ENCODE measurements around the gene LRRC53.

The LRRC53 gene

DNA sequence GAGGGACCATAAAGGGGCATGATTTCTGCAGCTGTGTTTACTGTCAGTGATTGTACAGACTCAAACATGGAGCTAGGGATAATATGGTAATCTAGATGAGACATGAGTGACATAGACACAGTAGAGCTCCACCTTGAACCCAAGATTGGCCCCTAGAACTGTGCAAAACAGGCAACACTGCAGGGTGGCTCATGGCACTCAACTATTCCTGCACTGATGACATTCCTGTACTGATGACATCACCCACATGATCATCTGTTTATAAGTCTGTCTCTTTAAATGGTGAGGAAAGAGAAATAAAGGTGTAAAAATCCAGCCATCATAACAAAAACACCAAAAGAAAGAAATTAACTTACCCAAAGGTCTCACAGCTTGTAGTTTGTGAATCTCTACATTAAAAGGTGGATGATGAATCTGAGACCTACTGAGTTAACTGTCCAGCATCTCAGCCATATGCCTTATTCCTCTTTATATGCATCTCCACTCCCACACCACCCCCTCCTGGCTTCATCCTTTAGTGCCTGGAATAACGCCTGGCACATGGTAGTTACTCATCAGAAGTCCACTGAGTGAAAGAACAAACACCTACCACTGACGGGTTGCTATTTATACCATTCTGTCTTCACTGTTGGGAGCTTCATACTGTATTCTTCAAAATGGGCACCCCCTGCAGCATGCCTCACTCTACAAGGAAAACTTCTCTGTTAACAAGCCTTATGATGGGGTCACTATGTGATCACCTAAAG, at the start of gene LRRC53:
TSS of gene LRRC53 (minus strand) at position 442 of the 746 bp plus-strand sequence. CDS start 29,262 bp downstream, outside the sequence.
- DNase-seq = no peak

GRCh38 chr1:74549932-74550331, 37.5 kb upstream of the LRRC53 start:
- no peak for DNase-seq

DNA sequence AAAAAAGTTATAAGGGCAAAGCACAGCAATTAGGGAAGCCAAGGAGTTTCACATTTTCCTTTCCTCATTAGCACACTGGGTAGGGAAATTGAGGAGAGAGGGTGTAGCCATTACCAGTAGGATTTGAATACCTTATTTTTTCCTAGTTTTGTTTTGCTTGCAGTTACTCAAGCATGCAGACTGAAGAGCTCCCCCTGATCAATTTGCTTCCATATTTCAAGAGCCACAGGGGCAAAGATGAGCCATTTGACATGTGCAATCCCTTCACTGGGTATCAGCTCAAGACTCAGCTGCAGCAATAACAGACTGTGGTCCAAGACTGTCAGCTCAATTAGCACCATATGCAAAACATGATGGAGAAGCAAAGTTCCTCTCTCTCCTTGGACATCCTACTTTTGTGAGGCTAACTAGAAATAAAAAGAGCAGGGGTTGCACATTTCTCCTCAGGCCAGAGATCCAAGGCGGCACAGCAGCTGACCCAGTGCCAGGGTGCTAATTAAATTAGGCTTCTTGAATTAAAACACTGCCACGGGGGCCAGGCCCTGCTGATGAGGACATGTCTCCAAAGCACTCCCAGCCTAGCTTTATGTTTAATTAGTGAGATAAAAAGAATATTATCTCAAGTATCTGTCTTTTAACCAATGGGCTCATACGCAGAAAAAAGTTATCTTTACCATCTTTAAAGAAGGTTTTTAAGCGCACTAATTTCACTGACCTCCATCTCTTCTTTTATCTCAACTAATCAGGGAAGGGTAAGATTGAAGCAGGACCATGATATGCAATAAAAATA, 36.7 kb upstream of the LRRC53 start:
- DNase-seq = no peak

- no peak for DNase-seq
These were observed 33.4 kb upstream of the LRRC53 start for GRCh38 chr1:74545821-74546220.

GRCh38 chr1:74534241-74534640, 21.8 kb upstream of the LRRC53 start:
- peak; percentile 81 for DNase-seq

- no peak for DNase-seq
These were observed 19.4 kb upstream of the LRRC53 start for GRCh38 chr1:74531796-74532195.

- no peak for DNase-seq
These were observed 18.5 kb upstream of the LRRC53 start for GRCh38 chr1:74530892-74531291.

- DNase-seq = no peak
These were observed 15.7 kb upstream of the LRRC53 start for GRCh38 chr1:74528123-74528522.

DNA sequence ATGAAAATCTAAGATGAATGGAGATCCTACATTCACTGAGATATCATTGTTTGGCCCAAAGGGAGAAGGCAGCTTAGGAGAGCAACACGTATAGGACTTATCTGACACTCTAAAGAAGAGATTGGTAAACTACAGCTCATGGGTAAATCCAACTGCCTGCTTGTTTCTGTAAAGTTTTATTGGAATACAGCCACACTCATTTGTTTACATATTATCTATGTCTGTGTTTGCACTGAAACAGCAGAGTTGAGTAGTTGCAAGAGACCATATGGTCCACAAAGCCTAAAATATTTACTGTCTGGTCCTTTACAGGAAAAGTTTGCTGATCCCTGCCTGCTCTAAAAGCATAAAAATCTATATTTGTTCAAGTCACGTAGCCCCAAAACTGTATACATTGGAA, 14.3 kb upstream of the LRRC53 start:
- DNase-seq = no peak

DNA sequence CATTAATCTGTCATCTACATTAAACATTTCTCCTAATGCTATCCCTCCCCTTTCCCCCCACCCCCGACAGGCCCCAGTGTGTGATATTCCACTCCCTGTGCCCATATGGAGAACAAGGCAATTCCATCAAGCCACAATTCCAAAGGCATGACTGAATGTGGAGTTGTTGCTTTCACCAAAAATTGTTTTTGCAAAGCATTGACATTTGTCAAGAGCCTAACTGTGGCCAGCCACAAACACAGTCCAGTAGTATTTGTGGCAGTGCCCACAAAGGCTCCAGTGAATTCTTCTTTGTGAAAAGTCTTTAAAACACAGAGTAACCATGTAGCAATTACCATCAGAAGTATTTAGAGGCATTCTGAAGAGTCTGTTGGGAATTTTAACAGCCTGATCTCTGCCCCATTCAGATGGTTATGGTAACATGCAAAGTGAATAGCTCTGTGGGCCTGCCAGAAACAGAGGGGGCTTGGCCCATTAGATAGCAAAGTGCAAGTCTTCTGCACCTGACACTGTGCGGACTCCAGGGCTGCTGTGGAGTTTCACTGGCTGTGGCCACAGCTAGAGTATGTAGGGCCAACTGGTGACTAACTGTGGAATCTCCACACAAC, 11.6 kb upstream of the LRRC53 start:
- DNase-seq = no peak

DNA sequence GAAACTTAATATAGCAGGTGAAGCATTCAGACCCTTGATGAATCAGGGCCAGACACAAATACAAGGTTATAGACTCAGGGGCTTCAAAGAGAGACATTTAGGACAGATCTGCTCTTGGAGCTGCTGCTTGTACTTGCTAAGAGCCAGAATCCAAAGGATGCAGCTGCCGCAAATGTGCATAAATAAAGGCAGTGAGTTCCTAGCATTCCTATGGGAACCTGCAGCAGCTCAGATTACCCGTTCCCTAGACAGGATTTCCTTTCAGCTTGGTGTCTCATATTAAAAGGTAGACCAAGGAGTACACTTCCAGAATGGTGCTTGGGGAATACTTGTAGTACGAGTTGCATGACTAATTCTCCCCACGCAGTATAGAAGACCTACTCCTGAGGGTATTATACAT, 9.7 kb upstream of the LRRC53 start:
- DNase-seq = peak; percentile 40

DNA sequence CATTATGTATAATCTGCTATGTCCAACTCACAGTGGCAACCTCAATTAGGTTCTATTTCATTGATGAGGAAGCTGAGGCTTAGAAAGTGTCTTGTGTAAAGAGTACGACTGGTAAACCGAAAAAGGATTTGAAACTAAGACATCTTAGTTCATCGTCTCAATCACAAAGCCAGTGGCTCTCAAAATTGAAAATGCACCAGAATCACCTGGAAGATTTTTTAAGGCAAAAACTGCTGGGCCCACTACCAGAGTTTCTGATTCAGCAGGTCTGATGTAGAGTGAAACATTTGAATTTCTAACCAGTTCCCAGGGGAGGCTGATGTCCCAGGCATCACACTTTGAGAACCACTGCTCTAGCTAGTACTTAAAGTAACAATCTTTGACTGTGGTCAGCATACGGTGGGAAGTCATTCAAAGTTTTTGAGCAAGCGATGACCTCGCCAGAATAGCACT, 5.2 kb upstream of the LRRC53 start:
- DNase-seq = no peak

- peak; percentile 70 for DNase-seq
These were observed 1.2 kb upstream of the LRRC53 start for GRCh38 chr1:74513411-74514300.

- DNase-seq = no peak
These were observed 4.0 kb downstream of the LRRC53 start for GRCh38 chr1:74508449-74508848.

DNA sequence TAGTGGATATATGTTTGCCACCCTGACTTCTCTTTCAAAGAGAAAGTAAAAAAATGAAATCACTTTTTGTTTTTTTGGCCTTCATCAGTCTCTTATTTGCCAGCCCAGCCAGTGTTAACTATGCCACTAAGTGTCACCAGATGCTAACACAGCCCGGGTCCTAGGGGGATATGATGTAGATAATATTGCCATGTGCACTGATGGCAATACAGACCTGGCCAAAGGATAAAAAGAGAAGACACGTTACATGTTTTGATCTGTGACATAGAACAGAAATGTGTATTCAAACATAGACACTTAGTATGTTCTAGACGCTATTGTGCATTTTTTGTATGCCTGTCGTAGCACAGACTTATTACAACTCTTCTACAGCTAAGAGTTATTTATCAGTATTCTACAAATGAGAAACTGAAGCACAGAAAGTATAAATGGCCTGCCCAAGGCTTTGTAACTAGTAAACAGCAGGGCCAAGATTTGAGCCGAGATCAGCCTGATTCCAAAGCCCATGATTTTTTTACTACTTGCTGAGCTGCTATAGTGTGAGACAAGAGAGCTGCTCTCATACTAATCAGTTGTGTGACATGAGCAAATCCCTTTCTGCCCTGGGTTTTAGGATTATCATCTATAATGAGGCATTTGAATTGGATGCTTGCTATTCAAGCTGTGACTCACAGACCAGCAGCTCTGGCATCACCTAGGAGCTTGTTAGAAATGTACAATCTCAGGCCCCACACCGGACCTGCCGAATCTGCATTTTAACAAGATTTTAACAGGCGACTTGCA, 6.3 kb downstream of the LRRC53 start:
- no peak for DNase-seq

DNA sequence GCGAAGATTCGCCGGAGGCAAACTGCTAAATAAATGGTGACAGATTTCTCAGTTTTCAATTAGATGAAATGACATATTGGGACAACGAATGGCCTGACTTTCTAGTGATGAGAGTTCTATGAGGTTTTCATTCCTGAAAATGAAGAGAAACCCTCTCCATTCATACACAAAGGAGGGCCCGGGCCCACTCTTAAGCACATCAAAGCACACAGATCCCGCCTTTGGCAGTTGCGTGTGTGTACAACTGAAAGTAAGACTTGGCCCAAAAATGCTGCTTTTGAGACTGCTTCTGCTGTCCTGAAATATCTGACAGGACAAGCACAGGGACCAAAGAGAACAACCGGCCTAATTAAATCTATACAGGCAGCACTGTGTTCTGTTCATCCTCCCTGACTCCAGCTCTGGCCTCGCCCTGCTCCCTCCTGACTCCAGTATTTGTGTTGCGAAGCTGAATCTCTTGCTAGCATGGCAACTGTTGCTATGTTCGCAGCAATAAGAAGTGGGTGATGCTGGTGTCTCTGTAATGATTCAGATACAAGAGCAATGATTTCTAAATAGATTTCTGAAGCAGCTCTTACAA, 7.4 kb downstream of the LRRC53 start:
- no peak for DNase-seq

DNA sequence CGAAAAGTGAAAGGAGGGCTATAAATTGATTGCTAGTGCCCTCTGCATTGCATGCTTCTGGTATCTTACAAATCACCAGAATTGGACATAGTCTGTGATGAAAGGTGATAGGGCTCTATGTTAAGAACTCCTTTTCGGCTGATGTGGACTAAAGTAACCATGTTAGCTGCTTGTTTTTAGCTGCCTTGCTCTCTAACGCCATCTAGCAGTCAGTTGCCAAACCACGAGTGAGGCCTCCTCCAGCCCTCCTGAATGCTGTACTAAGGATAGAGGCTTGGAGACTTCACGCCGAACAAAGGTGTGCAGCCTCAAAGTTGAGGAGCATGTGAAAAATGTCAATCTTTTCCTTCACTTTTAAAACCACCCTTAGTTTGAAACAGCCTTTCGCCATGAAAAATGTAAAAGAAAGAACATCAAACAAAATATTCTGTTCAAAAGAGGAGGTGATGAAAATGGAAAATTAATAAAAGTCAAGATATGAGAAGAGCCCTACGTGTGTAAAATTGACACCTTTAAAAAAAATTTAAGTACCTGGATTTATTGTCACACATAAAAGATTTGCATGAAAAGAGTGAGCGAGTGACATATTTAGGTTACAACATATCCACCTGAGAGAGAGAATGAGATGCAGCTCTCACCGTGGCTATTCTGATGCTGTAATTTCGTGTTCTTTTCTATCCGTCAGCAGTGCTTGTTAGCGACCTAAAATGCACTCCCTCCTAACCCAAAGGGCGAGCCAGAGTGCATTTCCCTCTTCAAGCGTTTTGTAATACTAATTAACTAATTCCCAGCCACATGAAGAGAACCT, 8.1 kb downstream of the LRRC53 start:
- DNase-seq = peak; percentile 56

DNA sequence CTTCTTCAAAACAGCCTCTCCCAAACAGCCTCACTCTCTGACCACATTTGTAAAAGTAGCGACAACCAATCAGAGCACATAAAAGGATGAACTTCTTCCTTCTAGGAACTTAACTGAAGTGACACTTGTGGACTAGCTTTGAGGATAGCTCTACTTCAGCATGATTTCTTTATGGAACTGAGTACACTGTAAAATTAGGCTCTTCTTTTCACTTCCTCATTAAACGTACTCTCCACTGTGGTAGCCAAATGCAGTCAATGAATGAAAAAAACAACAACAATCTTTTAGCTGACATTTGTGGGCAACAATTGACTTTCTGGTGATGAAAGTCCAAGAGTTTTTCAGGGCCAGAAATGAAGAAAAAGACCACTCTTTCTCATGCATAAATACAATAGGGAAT, 9.6 kb downstream of the LRRC53 start:
- DNase-seq = no peak

DNA sequence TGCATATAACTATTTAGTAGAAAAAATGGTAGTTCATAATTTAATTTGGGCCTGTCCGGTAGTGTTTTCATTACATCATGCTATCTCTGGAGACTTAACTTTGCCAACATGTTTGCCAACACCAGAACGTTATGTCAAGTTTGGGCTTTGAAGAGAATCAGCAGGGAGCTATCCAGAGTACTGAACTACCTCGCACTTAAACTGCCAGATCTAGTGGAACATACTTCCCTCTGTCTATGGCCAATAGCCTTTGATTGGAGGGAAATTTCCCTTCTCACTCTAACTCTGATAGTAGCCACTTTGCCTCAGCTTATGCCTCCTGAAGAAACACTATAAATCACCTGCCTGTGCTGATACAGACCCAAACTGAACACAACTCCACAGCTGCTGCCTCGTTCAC, 10.0 kb downstream of the LRRC53 start:
- DNase-seq = peak; percentile 56

- no peak for DNase-seq
These were observed 13.5 kb downstream of the LRRC53 start for GRCh38 chr1:74498901-74499300.

GRCh38 chr1:74496669-74497068, 15.7 kb downstream of the LRRC53 start:
- no peak for DNase-seq

All from fibroblast of upper back skin (primary cell).